ENCODE data around the gene CCT8L2. TPM values are rescaled to one million over a fixed set of nuclear protein-coding genes. Genes with fewer than 3 reads are reported as not detected.
"Not testable (repeated sequence)": the region's sequence is repeated elsewhere in the genome, so short reads cannot be mapped to it uniquely, and the experiment has no call there.

Gene CCT8L2
- total RNA-seq, 4 donors from 2014 or later = not detected

DNA sequence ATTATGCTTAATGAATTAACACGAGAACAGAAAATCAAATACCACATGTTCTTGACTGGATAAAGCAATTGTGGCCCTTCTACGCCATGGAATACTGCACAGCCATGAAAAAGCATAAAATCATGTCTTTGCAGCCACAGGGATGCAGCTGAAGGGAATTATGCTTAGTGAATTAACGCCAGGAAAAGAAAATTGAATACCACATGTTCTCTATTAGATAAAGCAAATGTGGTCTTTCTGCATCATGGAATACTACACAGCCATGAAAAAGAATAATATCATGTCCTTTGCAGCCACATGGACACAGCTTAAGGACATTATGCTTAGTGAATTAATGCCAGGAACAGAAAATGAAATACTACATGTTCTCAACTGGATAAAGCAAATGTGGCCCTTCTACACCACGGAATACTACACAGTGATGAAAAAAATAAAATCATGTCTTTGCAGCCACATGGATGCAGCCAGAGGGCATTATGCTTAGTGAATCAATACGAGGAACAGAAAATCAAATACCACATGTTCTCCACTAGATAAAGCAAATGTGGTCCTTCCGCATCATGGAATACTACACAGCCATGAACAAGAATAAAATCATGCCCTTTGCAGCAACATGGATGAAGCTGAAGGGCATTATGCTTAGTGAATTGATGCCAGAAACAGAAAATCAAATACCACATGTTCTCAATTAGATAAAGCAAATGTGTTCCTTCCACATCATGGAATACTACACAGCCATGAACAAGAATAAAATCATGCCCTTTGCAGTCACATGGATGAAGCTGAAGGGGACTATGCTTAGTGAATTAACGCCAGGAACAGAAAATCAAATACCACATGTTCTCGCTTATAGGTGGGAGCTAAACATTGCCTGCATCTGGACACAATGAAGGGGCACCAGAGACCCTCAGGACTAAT is 37.3 kb downstream of the CCT8L2 start:
- intact Hi-C loops (cut with DNase I); H3K4me3 ChIP-seq; H3K36me3 ChIP-seq; H3K4me1 ChIP-seq; H3K27me3 ChIP-seq; H3K9me3 ChIP-seq; DNase-seq (ENCODE audit: extremely low spot score); H3K27ac ChIP-seq (replicated peaks in 1 of 4): not testable (repeated sequence)
- 84% methylated on average over 8 of the region's 8 CpGs for WGBS

DNA sequence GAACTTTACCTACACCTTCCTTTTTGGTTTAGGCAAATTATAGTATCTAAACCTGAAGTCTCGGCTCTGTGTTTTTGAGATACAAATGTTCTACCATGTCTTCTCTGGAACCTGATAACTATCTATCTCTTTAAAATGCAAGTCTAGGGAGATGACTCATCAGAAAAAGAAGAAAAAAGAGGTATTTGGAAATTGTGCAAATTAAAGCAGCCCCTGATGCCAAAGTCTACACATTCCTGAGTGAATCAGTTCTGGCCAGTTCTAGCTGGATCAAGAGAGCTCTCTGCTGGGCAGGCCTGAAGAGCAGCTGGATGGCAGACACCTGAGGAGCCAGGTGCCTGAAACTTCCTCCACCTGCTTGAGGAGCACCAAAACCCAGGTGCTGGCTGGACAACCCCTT is 49.3 kb downstream of the CCT8L2 start:
- H3K9me3 ChIP-seq; H3K36me3 ChIP-seq; H3K27me3 ChIP-seq; H3K4me1 ChIP-seq; H3K27ac ChIP-seq (replicated peaks in 1 of 4); intact Hi-C loops (cut with DNase I); H3K4me3 ChIP-seq; DNase-seq (ENCODE audit: extremely low spot score): not testable (repeated sequence)
- WGBS = 88% methylated on average over 1 of the region's 1 CpG

Other genes starting within 250 kb of the CCT8L2 start
- not detected for gene XKR3, start 232.6 kb upstream of the CCT8L2 start, total RNA-seq

All from esophagus muscularis mucosa (tissue), 4 donors.